GM23338 (cell line): ENCODE data around the gene GTF2E1. TPM values are rescaled to one million over a fixed set of nuclear protein-coding genes. Genes with fewer than 3 reads are reported as not detected.

Experiments
- ATAC-seq: fragments of 200-7000 bp; cut with Tn5 transposase; 3 replicates; pipeline ENCODE4 v1.9.1; 2020
- DNase-seq: peaks from one replicate; pipeline ENCODE4 v3.0.0-alpha.2; 2015; ENCODE audit warnings: low spot score
- H2AFZ ChIP-seq: fragments of 200-600 bp; sonication (generic); 2 replicates; pipeline ENCODE4 v1.8.0; 2016; ENCODE audit warnings: antibody characterized with exemption, mild to moderate bottlenecking, moderate library complexity
- H3F3A ChIP-seq: fragments of 200-600 bp; sonication (generic); replicated peaks from 2 replicates; pipeline ENCODE4 v1.8.0; 2017; ENCODE audit warnings: antibody characterized with exemption, mixed run types, low read depth
- H3K27ac ChIP-seq: fragments of 200-600 bp; sonication (generic); 2 replicates; pipeline ENCODE4 v1.6.1; 2016; ENCODE audit warnings: low read depth
- H3K27me3 ChIP-seq: fragments of 200-600 bp; sonication (generic); 2 replicates; pipeline ENCODE4 v1.8.0; 2016; ENCODE audit warnings: mild to moderate bottlenecking, mixed run types, moderate library complexity; ENCODE audit not compliant: insufficient read depth
- H3K36me3 ChIP-seq: fragments of 200-600 bp; sonication (generic); 2 replicates; pipeline ENCODE4 v1.8.0; 2016; ENCODE audit warnings: mild to moderate bottlenecking; ENCODE audit not compliant: insufficient read depth
- H3K4me1 ChIP-seq: fragments of 200-600 bp; sonication (generic); 2 replicates; pipeline ENCODE4 v1.8.0; 2016; ENCODE audit warnings: mild to moderate bottlenecking, moderate library complexity; ENCODE audit not compliant: insufficient read depth
- H3K4me2 ChIP-seq: fragments of 200-600 bp; sonication (generic); 2 replicates; pipeline ENCODE4 v1.7.1; 2017; ENCODE audit warnings: mixed run types
- H3K4me3 ChIP-seq: fragments of 200-600 bp; sonication (generic); 2 replicates; pipeline ENCODE4 v1.6.1; 2016; ENCODE audit warnings: mixed run types
- H3K79me2 ChIP-seq: fragments of 200-600 bp; sonication (generic); replicated peaks from 2 replicates; pipeline ENCODE4 v1.8.0; 2017; ENCODE audit warnings: mild to moderate bottlenecking; ENCODE audit not compliant: insufficient read depth
- H3K9me2 ChIP-seq: fragments of 200-600 bp; sonication (generic); 2 replicates; pipeline ENCODE4 v1.8.0; 2017; ENCODE audit not compliant: insufficient read depth
- H4K20me1 ChIP-seq: fragments of 200-600 bp; sonication (generic); replicated peaks from 2 replicates; pipeline ENCODE4 v1.8.0; 2017; ENCODE audit warnings: mild to moderate bottlenecking; ENCODE audit not compliant: insufficient read depth
- H3K27ac Mint-ChIP-seq: 2 replicates; pipeline ENCODE4 v1.8.0; 2020; ENCODE audit warnings: inconsistent platforms, mild to moderate bottlenecking, moderate library complexity, mixed read lengths
- H3K27me3 Mint-ChIP-seq: 3 replicates; pipeline ENCODE4 v1.8.0; 2022; ENCODE audit warnings: low read depth, mild to moderate bottlenecking, moderate library complexity, mixed read lengths, inconsistent platforms; ENCODE audit not compliant: insufficient read depth, poor library complexity
- H3K36me3 Mint-ChIP-seq: 3 replicates; pipeline ENCODE4 v1.8.0; 2021; ENCODE audit warnings: low read depth, mild to moderate bottlenecking, inconsistent platforms, moderate library complexity, mixed read lengths
- H3K4me1 Mint-ChIP-seq: 3 replicates; pipeline ENCODE4 v1.8.0; 2020; ENCODE audit warnings: mild to moderate bottlenecking, inconsistent platforms, mixed read lengths
- H3K4me3 Mint-ChIP-seq: 3 replicates; pipeline ENCODE4 v1.8.0; 2021; ENCODE audit warnings: moderate library complexity, mild to moderate bottlenecking, inconsistent platforms, mixed read lengths
- H3K9me3 Mint-ChIP-seq: 3 replicates; pipeline ENCODE4 v1.8.0; 2020; ENCODE audit warnings: moderate library complexity, mild to moderate bottlenecking, inconsistent platforms, mixed read lengths
- CREB1 ChIP-seq: fragments of 250-450 bp; sonication (Bioruptor Pico); IDR thresholded peaks from 2 replicates; pipeline ENCODE4 v1.5.0; 2020; ENCODE audit warnings: low read depth, mild to moderate bottlenecking, moderate library complexity
- EZH2phosphoT487 ChIP-seq: fragments of 200-600 bp; sonication (generic); IDR thresholded peaks from one replicate; pipeline ENCODE4 v1.8.1; 2018; ENCODE audit warnings: antibody characterized with exemption; ENCODE audit not compliant: unreplicated experiment
- NANOG ChIP-seq: IDR thresholded peaks from 2 replicates; pipeline ENCODE4 v1.6.1; 2016; ENCODE audit warnings: antibody characterized with exemption, borderline replicate concordance
- POLR2AphosphoS5 ChIP-seq: IDR thresholded peaks from 2 replicates; pipeline ENCODE4 v1.6.1; 2016; ENCODE audit warnings: antibody characterized with exemption, low read depth
- STAT1 ChIP-seq: IDR thresholded peaks from one replicate; pipeline ENCODE4 v1.6.1; 2016; ENCODE audit warnings: antibody characterized with exemption; ENCODE audit not compliant: unreplicated experiment
- ZNF331 ChIP-seq: fragments of 250-450 bp; sonication (Bioruptor Pico); IDR thresholded peaks from 2 replicates; pipeline ENCODE4 v1.5.0; 2020; ENCODE audit warnings: low read depth, mild to moderate bottlenecking, moderate library complexity
- polyA plus RNA-seq: library from polyadenylated mRNA; unstranded; fragments of >200 nt; fragmentation: Nextera tagmentation; extraction: Ambion mirVana; gene quantifications from 2 replicates; pipeline ENCODE4 v1.2.1, GENCODE V29; 2016
- total RNA-seq: library from RNA; depleted of rRNA; stranded (reverse); fragments of >200 nt; shearing (Covaris generic); gene quantifications from 2 replicates; pipeline ENCODE4 v1.2.3, GENCODE V29; 2014
- TF ChIP-seq, protein P1 (sequence below): IDR thresholded peaks from 2 replicates; pipeline ENCODE4 v1.6.1; 2016; ENCODE audit warnings: antibody characterized with exemption
- TF ChIP-seq, protein P2 (sequence below): IDR thresholded peaks from one replicate; pipeline ENCODE4 v1.6.1; 2018; ENCODE audit warnings: antibody characterized with exemption; ENCODE audit not compliant: unreplicated experiment
- TF ChIP-seq, protein P3 (sequence below): fragments of 250-450 bp; sonication (Bioruptor Pico); IDR thresholded peaks from 2 replicates; pipeline ENCODE4 v1.5.0; 2020; ENCODE audit warnings: mild to moderate bottlenecking, moderate library complexity

Gene GTF2E1
- total and polyA plus RNA-seq, 2 experiments from 2014 or later = 24.3 to 69.0 TPM

DNA sequence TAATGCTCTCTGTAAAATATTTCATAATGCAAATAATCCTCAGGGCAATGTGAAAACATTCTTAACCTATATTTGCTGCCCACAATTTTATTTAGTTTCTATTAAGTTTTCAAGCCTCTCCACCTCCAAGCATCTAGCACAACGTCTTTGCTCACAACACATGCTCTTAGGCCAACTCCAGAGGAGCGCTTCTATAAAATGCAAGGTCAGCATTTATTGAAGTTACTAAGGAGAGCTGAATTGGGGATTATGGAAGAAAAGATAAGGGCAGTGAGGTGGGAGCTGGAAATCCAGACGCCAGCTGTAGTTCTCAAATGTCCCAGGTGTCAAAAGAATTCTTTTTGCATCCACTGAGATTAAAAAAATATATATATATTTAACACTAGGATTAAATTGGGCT, 1.2 kb upstream of the GTF2E1 start:
- H3K4me3 Mint-ChIP-seq = peak overlapping the region; percentile 85
- DNase-seq (no peak), ATAC-seq (no peak)
- H3K27ac ChIP-seq = no peak overlapping the region
- H3K4me1 Mint-ChIP-seq = peaks cover 24% of the 10 kb centered on the region
- no peak overlapping the region; the same call in 1 of the 2 replicates for H3K27ac Mint-ChIP-seq
- peaks cover 60% of the 10 kb centered on the region for H3K36me3 Mint-ChIP-seq
- H3F3A ChIP-seq = no peaks in the 10 kb centered on the region
- no peak overlapping the region for H2AFZ ChIP-seq
- H3K27me3 Mint-ChIP-seq = peaks cover 14% of the 10 kb centered on the region
- H3K9me2 ChIP-seq = 0 out of 2 replicates have a peak, but pooled peaks cover 4% of the 10 kb centered on the region
- peaks cover 16% of the 10 kb centered on the region for H3K4me1 ChIP-seq
- H3K36me3 ChIP-seq = peaks cover 10% of the 10 kb centered on the region; the same call in 1 of the 2 replicates
- H3K9me3 Mint-ChIP-seq = peaks cover 33% of the 10 kb centered on the region
- peaks cover 36% of the 10 kb centered on the region for H3K79me2 ChIP-seq
- TF ChIP-seq ZNF331 (CRISPR knock-in tag) (no peak), NANOG (no peak), EZH2phosphoT487 (no peak)
- TF ChIP-seq, protein P1, sequence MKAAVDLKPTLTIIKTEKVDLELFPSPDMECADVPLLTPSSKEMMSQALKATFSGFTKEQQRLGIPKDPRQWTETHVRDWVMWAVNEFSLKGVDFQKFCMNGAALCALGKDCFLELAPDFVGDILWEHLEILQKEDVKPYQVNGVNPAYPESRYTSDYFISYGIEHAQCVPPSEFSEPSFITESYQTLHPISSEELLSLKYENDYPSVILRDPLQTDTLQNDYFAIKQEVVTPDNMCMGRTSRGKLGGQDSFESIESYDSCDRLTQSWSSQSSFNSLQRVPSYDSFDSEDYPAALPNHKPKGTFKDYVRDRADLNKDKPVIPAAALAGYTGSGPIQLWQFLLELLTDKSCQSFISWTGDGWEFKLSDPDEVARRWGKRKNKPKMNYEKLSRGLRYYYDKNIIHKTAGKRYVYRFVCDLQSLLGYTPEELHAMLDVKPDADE = no peak
- no peaks in the 10 kb centered on the region for H3K27me3 ChIP-seq
- peak overlapping the region; percentile 75 for H3K4me3 ChIP-seq
- H3K4me2 ChIP-seq = peak overlapping the region; percentile 75
- peaks cover 5% of the 10 kb centered on the region; the same call in 1 of the 2 replicates for H4K20me1 ChIP-seq

DNA sequence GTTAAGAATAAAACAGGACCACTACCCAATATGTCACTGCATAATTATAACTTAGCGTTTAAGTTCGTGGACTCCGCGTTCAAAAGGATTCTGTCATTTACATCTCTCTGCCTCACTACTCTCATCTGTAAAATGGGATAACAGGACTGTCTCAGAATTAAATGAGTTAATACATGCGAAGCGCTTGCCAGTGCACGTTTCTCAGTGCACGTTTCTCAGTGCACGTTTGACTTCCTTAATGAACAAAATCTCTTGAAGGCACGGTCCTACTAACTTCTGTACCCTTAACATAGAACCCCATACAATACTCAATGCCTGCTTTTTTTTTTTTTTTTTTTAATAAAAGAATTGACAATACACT, 727 bp upstream of the GTF2E1 start:
- H3K36me3 ChIP-seq = peaks cover 10% of the 10 kb centered on the region; the same call in 1 of the 2 replicates
- peak overlapping the region; percentile 75 for H3K4me2 ChIP-seq
- no peaks in the 10 kb centered on the region for H3F3A ChIP-seq
- Mint-ChIP-seq H3K4me1 (peaks cover 24% of the 10 kb centered on the region), H3K4me3 (peak overlapping the region; percentile 85), H3K9me3 (peaks cover 33% of the 10 kb centered on the region), H3K27me3 (peaks cover 14% of the 10 kb centered on the region), H3K27ac (peak overlapping the region; percentile 92), H3K36me3 (peaks cover 60% of the 10 kb centered on the region)
- ATAC-seq (no peak), DNase-seq (no peak)
- peaks cover 16% of the 10 kb centered on the region for H3K4me1 ChIP-seq
- H3K79me2 ChIP-seq = peaks cover 41% of the 10 kb centered on the region
- peak overlapping the region; percentile 75 for H3K4me3 ChIP-seq
- no peak overlapping the region for H2AFZ ChIP-seq
- H3K27ac ChIP-seq = no peak overlapping the region; the same call in 1 of the 2 replicates
- 0 out of 2 replicates have a peak, but pooled peaks cover 4% of the 10 kb centered on the region for H3K9me2 ChIP-seq
- peaks cover 5% of the 10 kb centered on the region; the same call in 1 of the 2 replicates for H4K20me1 ChIP-seq
- no peaks in the 10 kb centered on the region for H3K27me3 ChIP-seq
- TF ChIP-seq, protein P2, sequence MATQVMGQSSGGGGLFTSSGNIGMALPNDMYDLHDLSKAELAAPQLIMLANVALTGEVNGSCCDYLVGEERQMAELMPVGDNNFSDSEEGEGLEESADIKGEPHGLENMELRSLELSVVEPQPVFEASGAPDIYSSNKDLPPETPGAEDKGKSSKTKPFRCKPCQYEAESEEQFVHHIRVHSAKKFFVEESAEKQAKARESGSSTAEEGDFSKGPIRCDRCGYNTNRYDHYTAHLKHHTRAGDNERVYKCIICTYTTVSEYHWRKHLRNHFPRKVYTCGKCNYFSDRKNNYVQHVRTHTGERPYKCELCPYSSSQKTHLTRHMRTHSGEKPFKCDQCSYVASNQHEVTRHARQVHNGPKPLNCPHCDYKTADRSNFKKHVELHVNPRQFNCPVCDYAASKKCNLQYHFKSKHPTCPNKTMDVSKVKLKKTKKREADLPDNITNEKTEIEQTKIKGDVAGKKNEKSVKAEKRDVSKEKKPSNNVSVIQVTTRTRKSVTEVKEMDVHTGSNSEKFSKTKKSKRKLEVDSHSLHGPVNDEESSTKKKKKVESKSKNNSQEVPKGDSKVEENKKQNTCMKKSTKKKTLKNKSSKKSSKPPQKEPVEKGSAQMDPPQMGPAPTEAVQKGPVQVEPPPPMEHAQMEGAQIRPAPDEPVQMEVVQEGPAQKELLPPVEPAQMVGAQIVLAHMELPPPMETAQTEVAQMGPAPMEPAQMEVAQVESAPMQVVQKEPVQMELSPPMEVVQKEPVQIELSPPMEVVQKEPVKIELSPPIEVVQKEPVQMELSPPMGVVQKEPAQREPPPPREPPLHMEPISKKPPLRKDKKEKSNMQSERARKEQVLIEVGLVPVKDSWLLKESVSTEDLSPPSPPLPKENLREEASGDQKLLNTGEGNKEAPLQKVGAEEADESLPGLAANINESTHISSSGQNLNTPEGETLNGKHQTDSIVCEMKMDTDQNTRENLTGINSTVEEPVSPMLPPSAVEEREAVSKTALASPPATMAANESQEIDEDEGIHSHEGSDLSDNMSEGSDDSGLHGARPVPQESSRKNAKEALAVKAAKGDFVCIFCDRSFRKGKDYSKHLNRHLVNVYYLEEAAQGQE = no peak
- TF ChIP-seq NANOG (no peak), EZH2phosphoT487 (no peak), STAT1 (no peak), ZNF331 (CRISPR knock-in tag) (no peak), CREB1 (no peak), POLR2AphosphoS5 (no peak)
- TF ChIP-seq, protein P1 = no peak
- TF ChIP-seq, protein P3, sequence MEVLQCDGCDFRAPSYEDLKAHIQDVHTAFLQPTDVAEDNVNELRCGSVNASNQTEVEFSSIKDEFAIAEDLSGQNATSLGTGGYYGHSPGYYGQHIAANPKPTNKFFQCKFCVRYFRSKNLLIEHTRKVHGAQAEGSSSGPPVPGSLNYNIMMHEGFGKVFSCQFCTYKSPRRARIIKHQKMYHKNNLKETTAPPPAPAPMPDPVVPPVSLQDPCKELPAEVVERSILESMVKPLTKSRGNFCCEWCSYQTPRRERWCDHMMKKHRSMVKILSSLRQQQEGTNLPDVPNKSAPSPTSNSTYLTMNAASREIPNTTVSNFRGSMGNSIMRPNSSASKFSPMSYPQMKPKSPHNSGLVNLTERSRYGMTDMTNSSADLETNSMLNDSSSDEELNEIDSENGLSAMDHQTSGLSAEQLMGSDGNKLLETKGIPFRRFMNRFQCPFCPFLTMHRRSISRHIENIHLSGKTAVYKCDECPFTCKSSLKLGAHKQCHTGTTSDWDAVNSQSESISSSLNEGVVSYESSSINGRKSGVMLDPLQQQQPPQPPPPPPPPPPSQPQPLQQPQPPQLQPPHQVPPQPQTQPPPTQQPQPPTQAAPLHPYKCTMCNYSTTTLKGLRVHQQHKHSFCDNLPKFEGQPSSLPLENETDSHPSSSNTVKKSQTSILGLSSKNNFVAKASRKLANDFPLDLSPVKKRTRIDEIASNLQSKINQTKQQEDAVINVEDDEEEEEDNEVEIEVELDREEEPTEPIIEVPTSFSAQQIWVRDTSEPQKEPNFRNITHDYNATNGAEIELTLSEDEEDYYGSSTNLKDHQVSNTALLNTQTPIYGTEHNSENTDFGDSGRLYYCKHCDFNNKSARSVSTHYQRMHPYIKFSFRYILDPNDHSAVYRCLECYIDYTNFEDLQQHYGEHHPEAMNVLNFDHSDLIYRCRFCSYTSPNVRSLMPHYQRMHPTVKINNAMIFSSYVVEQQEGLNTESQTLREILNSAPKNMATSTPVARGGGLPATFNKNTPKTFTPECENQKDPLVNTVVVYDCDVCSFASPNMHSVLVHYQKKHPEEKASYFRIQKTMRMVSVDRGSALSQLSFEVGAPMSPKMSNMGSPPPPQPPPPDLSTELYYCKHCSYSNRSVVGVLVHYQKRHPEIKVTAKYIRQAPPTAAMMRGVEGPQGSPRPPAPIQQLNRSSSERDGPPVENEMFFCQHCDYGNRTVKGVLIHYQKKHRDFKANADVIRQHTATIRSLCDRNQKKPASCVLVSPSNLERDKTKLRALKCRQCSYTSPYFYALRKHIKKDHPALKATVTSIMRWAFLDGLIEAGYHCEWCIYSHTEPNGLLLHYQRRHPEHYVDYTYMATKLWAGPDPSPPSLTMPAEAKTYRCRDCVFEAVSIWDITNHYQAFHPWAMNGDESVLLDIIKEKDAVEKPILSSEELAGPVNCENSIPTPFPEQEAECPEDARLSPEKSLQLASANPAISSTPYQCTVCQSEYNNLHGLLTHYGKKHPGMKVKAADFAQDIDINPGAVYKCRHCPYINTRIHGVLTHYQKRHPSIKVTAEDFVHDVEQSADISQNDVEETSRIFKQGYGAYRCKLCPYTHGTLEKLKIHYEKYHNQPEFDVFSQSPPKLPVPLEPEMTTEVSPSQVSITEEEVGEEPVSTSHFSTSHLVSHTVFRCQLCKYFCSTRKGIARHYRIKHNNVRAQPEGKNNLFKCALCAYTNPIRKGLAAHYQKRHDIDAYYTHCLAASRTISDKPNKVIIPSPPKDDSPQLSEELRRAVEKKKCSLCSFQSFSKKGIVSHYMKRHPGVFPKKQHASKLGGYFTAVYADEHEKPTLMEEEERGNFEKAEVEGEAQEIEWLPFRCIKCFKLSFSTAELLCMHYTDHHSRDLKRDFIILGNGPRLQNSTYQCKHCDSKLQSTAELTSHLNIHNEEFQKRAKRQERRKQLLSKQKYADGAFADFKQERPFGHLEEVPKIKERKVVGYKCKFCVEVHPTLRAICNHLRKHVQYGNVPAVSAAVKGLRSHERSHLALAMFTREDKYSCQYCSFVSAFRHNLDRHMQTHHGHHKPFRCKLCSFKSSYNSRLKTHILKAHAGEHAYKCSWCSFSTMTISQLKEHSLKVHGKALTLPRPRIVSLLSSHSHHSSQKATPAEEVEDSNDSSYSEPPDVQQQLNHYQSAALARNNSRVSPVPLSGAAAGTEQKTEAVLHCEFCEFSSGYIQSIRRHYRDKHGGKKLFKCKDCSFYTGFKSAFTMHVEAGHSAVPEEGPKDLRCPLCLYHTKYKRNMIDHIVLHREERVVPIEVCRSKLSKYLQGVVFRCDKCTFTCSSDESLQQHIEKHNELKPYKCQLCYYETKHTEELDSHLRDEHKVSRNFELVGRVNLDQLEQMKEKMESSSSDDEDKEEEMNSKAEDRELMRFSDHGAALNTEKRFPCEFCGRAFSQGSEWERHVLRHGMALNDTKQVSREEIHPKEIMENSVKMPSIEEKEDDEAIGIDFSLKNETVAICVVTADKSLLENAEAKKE = no peak
